Measurements from ENCODE around the gene MEN1.
"Not testable (repeated sequence)": the region's sequence is repeated elsewhere in the genome, so short reads cannot be mapped to it uniquely, and the experiment has no call there.

The MEN1 gene

DNA sequence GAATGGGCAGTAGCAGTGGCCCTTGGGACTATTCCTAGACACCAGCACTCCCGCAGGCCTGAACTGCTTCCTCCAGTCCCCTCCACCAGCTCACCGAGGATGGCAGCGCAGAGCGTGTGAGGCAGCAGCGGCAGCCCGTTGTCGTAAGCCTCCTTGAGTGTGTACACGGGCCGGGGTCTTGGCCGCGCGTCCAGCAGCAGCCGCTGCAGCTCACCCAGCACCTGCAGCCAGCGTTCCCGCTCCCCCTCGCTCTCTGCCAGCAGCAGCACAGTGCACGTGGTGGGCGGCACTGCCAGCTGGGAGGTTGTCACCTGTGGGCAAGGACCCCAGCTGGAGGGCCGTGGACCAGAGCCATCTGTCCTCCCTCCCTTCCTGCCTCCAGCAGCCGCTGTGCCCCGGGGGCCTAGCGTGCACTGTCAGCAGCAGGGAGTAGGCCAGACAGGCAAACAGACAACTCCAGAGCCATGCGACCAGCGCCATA, 21.1 kb upstream of the MEN1 start:
- DNase-seq: no peak

DNA sequence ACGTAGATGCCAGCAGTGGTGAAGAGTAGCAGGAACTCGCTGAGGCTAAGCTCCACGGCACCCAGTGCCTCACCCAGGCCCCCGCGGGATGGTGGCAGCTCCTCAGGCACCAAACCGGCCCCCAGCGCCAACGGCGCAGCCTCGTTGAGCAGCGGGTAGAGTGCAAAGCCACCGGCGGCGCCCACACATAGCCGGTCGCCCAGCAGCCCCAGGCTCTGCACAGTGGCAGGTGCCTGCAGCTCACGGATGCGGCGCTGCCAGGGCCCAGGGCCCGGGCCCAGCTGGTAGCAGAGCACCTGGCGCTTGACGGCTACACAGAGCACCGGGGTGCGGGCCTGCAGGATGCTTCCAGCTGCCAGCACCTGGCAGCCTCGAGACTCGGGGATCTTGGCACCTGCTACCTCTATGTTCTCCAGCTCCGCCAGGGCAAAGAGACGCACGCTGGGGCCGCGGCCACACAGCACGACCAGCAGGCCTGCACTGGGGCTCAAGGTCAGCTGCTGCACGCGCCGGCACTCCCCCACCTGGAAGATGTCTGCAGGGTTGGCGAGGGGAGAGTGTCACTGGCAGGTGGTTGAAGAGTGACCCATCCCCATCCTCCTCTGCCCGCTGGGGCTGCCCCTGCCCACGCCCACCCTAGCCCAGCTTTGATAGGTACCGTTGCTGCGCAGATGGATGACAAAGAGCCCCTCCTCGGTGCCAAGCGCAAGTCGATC, 19.3 kb upstream of the MEN1 start:
- DNase-seq: no peak

DNA sequence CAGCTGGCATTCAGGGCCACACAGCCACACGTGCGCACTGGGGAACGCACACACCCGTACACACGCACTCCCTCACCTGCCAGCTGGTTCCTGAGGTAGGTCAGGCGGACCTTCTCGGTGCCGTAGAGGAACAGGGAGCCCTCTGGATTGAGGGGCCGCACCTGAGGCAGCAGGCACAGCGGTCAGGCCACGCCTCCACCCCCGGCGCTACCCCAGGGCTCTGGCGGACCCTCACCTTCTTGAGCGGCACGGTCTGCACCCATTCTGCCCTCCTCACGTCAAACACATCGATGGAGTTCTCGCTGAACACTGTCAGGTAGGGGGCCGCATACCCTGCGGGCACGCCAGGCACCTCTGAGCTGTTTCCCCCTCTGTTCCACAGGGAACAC, 17.1 kb upstream of the MEN1 start:
- DNase-seq: no peak

DNA sequence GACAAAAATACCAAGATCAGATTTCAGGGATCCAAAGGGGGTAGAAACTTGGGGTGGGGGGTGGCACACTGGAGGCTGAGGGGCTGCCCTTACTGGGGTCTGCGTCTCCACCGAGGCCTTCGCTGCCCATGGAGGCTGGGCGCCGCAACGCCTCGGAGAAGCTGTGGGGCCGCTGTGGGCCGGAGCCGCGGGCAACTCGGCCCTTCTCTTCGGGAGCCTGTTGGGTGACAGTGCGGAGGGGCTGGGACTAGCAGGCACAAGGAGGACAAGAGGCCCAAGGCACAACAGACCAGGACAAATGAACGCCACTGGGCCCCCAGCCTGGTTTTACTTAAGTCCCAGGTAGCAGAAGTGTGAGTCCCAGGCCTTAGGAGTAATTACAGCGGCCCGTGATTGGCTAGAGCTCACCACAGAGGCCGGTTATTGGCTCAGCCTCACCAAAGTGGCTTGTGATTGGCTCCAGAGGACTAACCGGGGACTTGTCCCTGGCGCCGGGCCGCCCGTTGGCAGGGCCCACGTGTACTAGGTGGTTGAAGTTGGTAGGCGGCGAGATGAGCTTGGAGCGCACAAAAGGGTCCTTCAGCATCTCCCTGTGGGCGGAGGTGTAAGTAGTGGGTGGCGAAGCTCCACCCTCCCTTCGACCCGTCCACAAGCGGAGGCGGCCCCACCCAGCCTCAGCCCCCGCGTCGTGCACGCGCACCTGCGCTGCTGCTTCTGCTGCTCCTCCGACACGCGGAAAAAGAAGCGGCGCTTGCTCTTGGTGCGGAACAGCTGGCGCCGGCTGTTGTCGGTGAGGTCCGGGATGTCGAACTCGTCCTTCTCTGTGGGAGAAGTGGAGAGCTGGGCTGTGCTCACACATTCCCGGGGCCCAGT, 16.5 kb upstream of the MEN1 start:
- DNase-seq: no peak

DNA sequence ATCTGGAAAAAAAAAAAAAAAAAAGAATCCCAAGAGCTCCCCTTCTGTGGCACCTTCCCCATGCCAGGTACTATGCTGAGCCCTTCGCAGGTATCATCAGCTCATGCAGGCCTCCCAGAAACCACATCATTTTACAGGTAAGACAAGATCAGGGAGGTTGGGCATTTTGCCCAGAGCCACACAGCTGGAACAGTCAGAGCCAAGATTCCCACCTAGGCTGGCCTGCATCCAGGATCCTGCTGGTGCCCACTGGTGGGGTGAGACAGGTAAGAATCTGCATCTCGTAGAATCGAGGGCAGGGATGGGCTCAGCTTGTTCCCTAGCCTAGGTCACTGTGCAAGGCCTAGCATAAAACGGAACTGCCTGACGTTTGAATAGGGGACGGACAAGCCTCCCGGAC, 15.7 kb upstream of the MEN1 start:
- DNase-seq: no peak

DNA sequence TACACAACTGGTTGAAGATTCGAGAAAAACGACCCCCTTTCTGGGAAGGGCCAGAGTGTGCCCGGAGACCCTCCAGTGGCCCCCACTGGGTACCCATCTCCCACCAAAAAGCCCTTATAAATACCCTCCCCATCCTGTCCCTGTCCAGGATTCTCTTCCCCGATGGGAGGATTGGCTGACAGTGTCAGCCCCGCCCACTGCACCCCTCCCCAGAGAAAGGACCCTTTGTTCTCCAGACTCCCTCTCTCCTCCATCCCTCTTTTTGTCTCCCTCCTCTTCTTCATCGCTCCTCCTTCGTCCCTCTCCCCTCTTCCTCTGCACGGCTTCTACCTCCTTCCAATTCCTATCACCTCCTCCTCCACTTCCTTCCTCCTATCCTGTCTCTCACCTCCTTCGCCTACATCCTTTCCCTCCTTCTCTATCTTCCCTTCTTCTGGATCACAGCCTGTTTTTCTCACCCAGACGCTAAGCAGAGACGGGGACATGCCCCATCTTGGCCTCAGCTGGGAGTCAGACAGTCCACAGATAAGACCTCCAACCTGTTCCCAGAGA, 13.3 kb upstream of the MEN1 start:
- no peak for DNase-seq

DNA sequence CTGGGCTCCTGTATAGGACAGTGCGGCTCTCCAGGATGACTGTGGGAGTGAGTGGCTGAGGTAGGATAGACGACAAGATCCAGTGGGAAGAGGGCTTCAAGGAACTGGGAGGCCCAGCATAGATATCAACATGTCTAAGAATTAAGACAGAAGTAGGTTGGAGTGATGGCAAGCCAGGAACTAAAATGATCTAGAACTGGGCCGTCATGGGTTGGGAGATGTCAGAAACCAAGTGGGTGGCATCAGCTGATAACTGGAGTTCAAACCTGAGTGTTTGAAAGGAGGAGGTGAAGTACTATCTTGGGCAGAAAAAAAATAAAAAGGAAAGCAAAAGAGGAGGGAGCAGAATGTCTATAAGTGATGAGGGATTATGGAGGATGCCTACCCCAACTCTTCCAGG, 7.1 kb upstream of the MEN1 start:
- no peak for DNase-seq

DNA sequence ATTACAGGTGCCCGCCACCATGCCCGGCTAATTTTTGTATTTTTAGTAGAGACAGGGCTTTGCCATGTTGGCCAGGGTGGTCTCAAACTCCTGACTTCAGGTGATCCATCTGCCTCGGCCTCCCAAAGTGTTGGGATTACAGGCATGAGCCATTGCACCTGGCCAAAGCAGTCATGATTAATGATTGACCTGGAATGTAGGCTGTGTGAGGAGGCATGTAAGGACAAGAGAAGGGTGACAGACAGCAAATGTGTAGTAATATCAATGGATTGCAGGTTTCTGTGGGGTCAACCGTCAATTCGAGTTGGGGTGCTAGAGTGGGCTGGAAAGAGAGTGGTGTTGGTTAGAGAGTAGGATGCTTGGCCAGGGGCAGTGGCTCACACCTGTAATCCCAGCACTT, 5.1 kb upstream of the MEN1 start:
- not testable (repeated sequence) for DNase-seq

DNA sequence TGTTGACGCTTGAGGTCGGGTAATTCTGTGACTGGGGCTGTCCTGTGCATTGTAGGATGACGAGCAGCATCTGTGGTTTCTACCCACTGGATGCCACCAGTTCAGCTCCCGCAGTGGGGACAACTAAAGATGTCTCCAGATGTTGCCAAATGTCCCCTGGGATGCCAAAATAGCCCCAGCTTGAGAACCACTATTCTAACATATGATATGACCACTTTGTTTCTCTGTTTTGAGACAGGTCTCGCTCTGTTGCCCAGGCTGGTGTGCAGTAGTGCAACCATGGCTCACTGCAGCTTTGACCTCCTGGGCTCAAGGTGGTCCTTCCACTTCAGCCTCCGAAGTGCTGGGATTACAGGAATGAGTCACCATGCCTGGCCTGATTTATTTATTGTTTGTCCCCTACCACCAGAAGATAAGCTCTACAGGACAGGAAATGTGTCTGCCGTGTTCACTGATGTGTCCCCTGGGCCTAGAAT, 4.4 kb upstream of the MEN1 start:
- DNase-seq: no peak

DNA sequence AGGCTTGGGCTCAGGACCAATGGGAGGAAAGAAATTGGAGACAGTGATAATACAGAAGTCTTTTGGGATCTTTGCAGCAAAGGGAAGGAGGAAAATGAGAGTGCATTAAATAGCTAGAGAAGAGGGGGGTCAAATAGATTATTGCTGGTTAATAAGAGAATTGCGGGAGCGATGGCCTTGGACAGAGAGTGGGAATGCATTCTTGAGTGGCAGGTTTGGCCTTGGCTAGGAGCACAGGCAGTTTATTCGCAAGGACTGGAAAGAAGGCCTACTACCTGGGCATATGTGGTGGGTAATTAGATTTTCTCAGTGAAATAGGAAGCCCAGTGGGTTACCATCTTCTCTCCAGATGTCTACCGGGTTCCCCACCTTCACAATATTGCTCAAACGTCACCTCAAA, 3.5 kb upstream of the MEN1 start:
- DNase-seq: no peak

DNA sequence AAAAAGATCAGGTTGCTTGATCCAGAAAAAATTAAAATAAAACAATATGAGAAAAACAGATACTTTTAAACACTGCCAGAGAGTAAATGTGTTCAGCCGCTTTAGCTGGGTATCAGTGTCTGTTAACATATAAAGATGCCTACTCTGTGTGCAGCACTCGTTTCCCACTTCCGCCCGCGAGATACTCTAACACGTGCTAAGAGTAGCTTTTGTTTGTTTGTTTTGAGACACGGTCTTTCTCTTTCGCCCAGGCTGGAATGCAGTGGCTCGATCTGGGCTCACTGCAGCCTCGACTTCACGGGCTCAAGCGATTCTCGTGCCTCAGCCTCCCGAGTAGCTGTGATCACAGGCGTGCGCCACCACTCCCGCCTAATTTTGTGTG, 531 bp upstream of the MEN1 start:
- no peak for DNase-seq

DNA sequence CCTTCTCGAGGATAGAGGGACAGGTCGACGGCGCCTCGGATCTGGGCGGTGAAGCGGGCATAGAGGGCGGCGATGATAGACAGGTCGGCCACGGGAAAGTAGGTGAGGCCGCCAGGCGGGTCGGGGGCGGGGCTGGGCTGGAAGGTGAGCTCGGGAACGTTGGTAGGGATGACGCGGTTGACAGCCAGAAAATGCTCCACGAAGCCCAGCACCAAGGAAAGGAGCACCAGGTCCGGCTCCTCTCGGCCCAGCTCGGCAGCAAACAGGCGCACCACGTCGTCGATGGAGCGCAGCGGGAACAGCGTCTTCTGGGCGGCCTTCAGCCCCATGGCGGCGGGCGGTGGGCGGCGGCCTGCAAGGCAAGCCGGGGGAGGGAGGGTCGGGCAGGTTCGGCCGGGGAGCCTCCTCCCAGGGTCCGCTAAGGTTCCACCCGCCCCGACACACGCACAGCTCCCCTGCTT, 540 bp downstream of the MEN1 start:
- no peak for DNase-seq

DNA sequence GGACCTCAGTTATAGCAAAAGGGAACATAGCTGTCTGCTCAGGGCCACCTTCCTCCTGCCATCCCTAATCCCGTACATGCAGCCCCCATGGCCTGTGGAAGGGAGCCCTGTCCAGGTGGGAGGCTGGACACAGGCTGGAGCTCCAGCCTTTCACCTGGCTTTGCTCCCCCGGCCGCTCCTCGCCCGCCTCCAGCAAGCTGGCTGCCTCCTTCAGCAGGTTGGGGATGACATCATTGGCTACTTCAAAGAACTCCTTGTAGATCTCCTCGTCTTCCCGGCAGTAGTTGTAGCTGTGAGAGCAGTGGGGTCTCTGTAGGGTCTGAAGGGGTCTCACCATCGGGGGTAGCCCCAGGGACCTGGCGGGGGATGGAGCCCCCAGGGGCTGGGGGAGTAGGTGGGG, 4.9 kb downstream of the MEN1 start:
- no peak for DNase-seq

DNA sequence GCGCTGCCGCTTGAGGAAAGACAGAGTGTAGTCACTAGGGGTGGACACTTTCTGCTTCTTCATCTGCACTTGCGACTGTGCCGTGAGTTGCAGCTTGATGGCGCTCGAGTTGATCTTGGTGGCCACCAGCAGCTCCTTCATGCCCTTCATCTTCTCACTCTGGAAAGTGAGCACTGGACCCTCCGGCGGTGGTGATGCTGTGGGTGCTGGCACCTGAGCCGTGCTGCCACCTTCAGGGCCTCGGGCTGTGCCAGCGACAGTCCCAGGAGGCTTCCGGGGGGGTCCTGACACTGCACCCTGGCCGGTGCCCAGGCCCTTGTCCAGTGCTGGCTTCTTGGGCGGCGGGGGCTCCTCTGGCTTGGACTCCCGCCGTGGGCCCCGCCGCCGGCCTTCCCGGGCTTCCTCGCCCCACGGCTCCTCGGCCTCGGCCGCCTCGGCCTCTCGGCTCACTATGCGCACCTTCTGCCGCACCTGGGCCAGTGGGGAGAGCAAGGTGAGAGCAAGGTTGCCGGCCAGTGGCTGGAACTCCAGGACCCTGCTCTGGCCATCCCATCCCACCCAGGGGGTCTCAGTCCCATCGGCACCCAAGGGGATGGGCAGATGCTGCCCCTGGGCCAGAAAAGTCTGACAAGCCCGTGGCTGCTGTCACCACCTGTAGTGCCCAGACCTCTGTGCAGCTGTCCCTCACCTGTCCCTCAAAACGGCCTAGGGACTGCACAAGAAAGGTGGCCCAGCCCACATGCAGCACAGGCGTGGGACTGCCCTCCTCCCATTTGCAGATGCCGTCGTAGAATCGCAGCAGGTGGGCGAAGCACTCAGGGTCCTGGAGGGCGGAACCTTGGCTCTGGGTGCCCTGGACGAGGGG, 5.8 kb downstream of the MEN1 start:
- no peak for DNase-seq

DNA sequence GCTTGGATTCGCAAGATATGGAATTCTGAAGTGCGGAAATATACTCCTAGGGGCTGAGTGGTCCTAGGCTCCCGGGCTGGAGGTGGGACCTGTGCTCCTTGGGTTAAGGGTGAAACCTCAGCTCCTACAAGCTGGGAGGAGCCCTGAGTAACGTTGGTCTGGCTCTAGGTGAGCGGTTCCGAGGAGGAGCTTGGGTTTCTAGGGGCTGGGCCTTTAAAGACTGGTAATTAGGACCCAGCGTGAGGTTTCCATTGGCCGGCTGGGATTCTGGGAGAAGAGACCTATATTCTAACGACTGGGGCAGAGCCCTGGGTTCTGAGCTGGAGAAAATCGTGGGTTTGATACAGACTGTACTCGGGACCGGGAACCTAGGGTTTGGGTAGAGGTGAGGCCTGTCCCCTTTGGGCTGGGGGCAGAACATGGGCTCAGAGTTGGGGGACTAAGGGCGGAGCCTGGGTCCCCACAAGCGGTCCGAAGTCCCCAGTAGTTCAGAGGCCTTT, 6.5 kb downstream of the MEN1 start:
- no peak for DNase-seq

DNA sequence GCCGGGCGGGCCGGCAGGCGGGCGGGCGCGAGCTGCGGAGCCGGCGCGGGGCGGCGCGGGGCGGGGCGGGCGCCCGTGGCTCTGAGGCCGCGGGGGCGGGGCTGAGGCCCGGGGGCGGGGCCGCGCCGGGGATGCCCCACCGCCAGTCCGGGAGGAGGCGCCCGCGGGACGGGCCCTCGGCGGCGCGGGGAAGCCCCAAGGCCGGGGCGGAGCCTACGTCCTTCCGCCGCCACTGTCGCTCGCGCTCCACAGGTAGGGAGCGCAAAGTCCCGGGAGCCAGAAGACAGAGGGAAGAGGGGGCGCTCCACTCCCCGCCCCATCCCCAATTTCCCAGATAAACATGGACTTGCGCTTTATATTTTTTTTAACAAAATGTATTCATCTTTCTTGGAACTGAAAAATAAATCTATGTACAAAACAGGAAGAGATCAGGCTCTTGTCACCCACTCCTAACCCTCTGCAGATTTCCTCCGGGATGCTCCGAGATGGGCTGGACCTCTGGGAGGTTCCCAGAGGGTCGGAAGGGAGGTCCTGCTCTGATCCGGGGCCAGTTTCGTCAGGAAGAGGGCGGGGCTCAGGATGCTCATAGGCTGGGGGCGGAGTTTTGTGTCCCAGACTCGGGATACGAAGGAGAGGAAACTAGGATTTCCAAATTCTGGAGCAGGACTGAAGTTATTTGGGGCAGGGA, 7.0 kb downstream of the MEN1 start, which contains the start of gene MAP4K2:
Gene MAP4K2, minus strand, starts transcription at position 57 of the 688 bp plus-strand sequence. CDS start 65 bp downstream, outside the sequence.
- DNase-seq: peak; percentile 83

DNA sequence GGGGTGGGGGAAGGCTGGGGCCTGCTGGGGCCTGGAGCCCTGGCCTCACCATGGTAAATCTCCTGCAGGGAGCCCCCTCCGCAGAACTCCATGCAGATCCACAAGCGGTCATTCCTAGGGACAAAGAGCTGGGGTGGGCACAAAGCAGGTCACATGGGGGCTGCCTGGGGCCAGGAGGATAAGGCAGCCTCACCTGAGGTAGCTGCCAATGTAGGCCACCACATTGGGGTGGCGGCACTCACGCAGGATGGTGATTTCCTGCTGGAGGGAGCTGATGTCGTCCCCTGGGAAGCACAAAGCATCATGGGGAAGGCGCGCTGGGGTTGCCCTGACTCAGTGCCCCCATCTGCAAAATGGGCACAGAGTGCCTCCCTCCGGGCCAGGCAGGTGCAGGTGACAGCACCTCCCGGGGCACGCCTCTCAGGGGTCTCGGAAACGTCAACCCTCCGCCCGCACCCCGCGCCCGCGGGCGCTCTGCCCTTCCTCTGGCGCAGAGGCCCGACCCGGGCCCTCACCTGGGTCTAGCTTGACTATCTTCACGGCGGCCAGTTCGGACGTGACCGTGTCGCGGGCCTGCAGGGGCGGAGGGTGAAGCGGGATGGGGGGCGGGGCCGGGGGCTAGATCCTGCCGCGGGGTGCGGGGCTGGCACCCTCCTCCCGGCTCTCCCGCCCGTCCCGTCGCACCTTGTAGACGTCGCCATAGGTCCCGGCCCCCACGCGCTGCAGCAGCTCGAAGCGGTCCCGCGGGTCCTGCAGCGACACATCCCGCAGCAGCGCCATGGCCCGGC, 7.8 kb downstream of the MEN1 start:
- DNase-seq: no peak

DNA sequence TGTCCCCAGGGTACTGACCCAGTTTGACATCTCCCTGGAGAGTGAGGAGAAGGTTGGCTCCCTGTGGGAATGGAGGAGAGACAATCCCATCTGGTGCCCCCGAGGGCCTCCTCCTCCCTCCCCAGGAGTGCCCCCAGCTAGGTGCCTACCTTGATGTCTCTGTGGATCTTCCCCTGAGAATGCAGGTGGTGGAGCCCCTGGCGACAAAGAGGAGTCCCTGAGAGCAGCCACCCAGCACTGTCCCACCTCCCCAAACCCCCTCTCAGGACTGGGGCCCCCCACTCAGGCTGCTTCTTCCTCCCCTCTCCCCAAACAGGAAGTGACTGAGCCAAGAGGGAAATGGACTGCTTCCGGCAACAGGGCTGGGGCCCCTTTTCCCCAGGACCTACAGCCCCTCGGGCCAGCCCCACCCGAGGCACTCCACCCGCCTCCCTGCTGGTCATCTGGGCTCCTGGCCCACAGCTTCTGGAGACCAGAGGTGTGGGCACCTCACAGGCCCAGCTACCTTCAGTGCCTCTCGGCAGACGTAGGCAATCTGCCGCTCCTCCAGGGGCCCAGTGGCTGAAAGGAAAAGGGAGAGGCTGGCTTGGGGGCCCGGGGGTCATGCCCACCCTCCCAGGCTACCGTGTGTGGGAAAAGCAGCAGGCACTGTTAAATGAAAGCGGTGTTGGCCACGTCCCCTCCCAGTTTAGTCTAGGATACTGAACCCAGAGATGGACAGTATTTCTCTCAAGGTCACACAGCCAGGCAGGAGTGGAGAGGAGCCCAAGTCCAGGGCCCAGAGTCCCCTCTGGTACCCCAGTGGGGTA, 8.6 kb downstream of the MEN1 start:
- no peak for DNase-seq

DNA sequence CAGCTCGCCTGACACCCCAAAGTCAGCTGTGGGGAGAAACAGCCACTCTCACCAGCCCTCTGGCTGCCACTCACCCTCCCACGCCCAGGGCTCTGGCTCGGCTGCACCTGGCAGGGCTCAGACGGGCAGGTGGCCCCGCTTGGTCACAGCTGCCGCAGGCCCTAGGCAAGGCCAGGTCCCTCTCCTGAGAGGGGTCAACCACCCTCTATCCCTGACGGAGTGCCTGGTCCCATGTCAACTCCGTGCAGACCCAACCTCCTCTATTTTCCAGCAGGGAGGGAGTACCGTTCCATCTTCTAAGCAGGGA, 9.2 kb downstream of the MEN1 start:
- no peak for DNase-seq
